HepG2 (cell line): ENCODE measurements around the gene ZNF121. TPM values are rescaled to one million over a fixed set of nuclear protein-coding genes. Genes with fewer than 3 reads are reported as not detected.

Experiments used
- AKAP8 ChIP-seq: sonication (generic); formaldehyde crosslinking; IDR thresholded peaks from 2 replicates; pipeline ENCODE4 v1.5.1; 2020; ENCODE audit warnings: mild to moderate bottlenecking, missing genetic modification reagents
- DNMT1 ChIP-seq: sonication (generic); formaldehyde crosslinking; IDR thresholded peaks from 2 replicates; pipeline ENCODE4 v1.5.1; 2020; ENCODE audit warnings: mild to moderate bottlenecking, missing genetic modification reagents
- FOXJ3 ChIP-seq: sonication (generic); formaldehyde crosslinking; IDR thresholded peaks from 2 replicates; pipeline ENCODE4 v1.4.0; 2020; ENCODE audit warnings: missing genetic modification reagents, mild to moderate bottlenecking, borderline replicate concordance
- GPBP1L1 ChIP-seq: sonication (generic); formaldehyde crosslinking; IDR thresholded peaks from 2 replicates; pipeline ENCODE4 v1.5.0; 2020; ENCODE audit warnings: mild to moderate bottlenecking, missing genetic modification reagents
- HDAC6 ChIP-seq: fragments of 200-600 bp; sonication (generic); IDR thresholded peaks from 2 replicates; pipeline ENCODE4 v1.7.0; 2017; ENCODE audit warnings: mild to moderate bottlenecking, antibody characterized with exemption, low read length, low read depth
- KLF12 ChIP-seq: sonication (generic); formaldehyde crosslinking; IDR thresholded peaks from 2 replicates; pipeline ENCODE4 v1.4.0; 2020; ENCODE audit warnings: missing genetic modification reagents, borderline replicate concordance
- KLF16 ChIP-seq, 2 experiments: sonication (generic) in 1 of 2; formaldehyde crosslinking in 1 of 2; IDR thresholded peaks; 2 replicates each; pipeline versions ENCODE4 v1.6.1 to v1.8.0; 2016 to 2023; ENCODE audit warnings: missing genetic modification reagents in 2 of 2, missing compliant biosample characterization in 1 of 2
- MIER3 ChIP-seq: IDR thresholded peaks from 2 replicates; pipeline ENCODE4 v1.6.1; 2016; ENCODE audit warnings: missing compliant biosample characterization, borderline replicate concordance
- MTA1 ChIP-seq: sonication (generic); formaldehyde crosslinking; IDR thresholded peaks from 2 replicates; pipeline ENCODE4 v1.4.0; 2020; ENCODE audit warnings: missing genetic modification reagents, mild to moderate bottlenecking, borderline replicate concordance
- PATZ1 ChIP-seq: sonication (generic); formaldehyde crosslinking; IDR thresholded peaks from 2 replicates; pipeline ENCODE4 v1.4.0; 2020; ENCODE audit warnings: missing genetic modification reagents
- PAWR ChIP-seq: sonication (generic); formaldehyde crosslinking; IDR thresholded peaks from 2 replicates; pipeline ENCODE4 v1.4.0; 2020; ENCODE audit warnings: missing genetic modification reagents, mild to moderate bottlenecking, borderline replicate concordance
- PBX3 ChIP-seq: sonication (generic); formaldehyde crosslinking; IDR thresholded peaks from 2 replicates; pipeline ENCODE4 v1.8.1; 2023; ENCODE audit warnings: missing genetic modification reagents, inconsistent platforms, borderline replicate concordance
- RARA ChIP-seq: IDR thresholded peaks from 2 replicates; pipeline ENCODE4 v1.6.1; 2016; ENCODE audit warnings: missing genetic modification reagents, missing compliant biosample characterization
- RBFOX2 ChIP-seq: fragments of 200-400 bp; formaldehyde crosslinking; IDR thresholded peaks from 2 replicates; pipeline ENCODE4 v1.6.1; 2017; ENCODE audit warnings: low read depth, mild to moderate bottlenecking, low read length
- RFX1 ChIP-seq: fragments of 450-650 bp; IDR thresholded peaks from 2 replicates; pipeline ENCODE4 v1.6.1; 2017
- RFXANK ChIP-seq: IDR thresholded peaks from 2 replicates; pipeline ENCODE4 v1.6.1; 2016
- SYNCRIP ChIP-seq: fragments of 200-400 bp; formaldehyde crosslinking; IDR thresholded peaks from 2 replicates; pipeline ENCODE4 v1.6.1; 2018; ENCODE audit warnings: mild to moderate bottlenecking, low read depth, low read length; ENCODE audit not compliant: insufficient read depth
- TCF7 ChIP-seq: sonication (generic); IDR thresholded peaks from 2 replicates; pipeline ENCODE4 v1.6.1; 2016; ENCODE audit warnings: antibody characterized with exemption, low read depth
- TGIF2 ChIP-seq: IDR thresholded peaks from 2 replicates; pipeline ENCODE4 v1.6.1; 2016; ENCODE audit warnings: control low read depth, missing compliant biosample characterization
- WIZ ChIP-seq: sonication (generic); formaldehyde crosslinking; IDR thresholded peaks from 2 replicates; pipeline ENCODE4 v1.5.1; 2020; ENCODE audit warnings: mild to moderate bottlenecking, missing genetic modification reagents
- ZBTB37 ChIP-seq: sonication (generic); formaldehyde crosslinking; IDR thresholded peaks from 2 replicates; pipeline ENCODE4 v1.4.0; 2020; ENCODE audit warnings: mild to moderate bottlenecking, missing genetic modification reagents
- ZNF12 ChIP-seq: sonication (generic); formaldehyde crosslinking; IDR thresholded peaks from 2 replicates; pipeline ENCODE4 v1.5.0; 2020; ENCODE audit warnings: missing genetic modification reagents
- ZNF367 ChIP-seq: sonication (generic); formaldehyde crosslinking; IDR thresholded peaks from 2 replicates; pipeline ENCODE4 v1.4.0; 2020; ENCODE audit warnings: missing genetic modification reagents, borderline replicate concordance
- ZNF432 ChIP-seq: sonication (generic); formaldehyde crosslinking; IDR thresholded peaks from 2 replicates; pipeline ENCODE4 v1.5.0; 2020; ENCODE audit warnings: missing genetic modification reagents, mild to moderate bottlenecking, borderline replicate concordance
- ZNF446 ChIP-seq: sonication (generic); formaldehyde crosslinking; IDR thresholded peaks from 2 replicates; pipeline ENCODE4 v1.5.0; 2020; ENCODE audit warnings: mild to moderate bottlenecking, missing genetic modification reagents
- ZNF451 ChIP-seq: sonication (generic); formaldehyde crosslinking; IDR thresholded peaks from 2 replicates; pipeline ENCODE4 v1.5.0; 2020; ENCODE audit warnings: mild to moderate bottlenecking, missing genetic modification reagents
- polyA plus RNA-seq, 8 experiments: library from polyadenylated mRNA; depleted of rRNA in 3 of 8; stranded (reverse) in 7 of 8; unstranded in 1 of 8; fragments of >200 nt; fragmentation: Illumina TruSeq in 4 of 8; extraction: Trizol in 4 of 8; gene quantifications; 2 replicates each; pipeline versions ENCODE4 v1.2.1 to v1.2.3, GENCODE V29; 2011 to 2016; ENCODE audit warnings: low read depth in 4 of 8, missing spikeins in 1 of 8, mixed read lengths in 1 of 8; ENCODE audit not compliant: insufficient read depth in 1 of 8
- total RNA-seq, 5 experiments: library from RNA; depleted of rRNA; stranded (reverse); fragments of >200 nt; fragmentation: Illumina TruSeq; extraction: Trizol; gene quantifications; 2 replicates each; pipeline ENCODE4 v1.2.3, GENCODE V29; 2016; ENCODE audit warnings: low read depth in 1 of 5

Gene ZNF121
- total and polyA plus RNA-seq, 2 of the 13 experiments (the other 11 are each of a cell fraction or from before 2014, with no cell fraction given), result 7.8 to 56.3 TPM

- TF ChIP-seq PBX3 (CRISPR knock-in tag), result no peak
- no peak for TF ChIP-seq PAWR
- TF ChIP-seq RFX1, result no peak
- TF ChIP-seq RARA (CRISPR knock-in tag), result no peak
- no peak for TF ChIP-seq TCF7
- TF ChIP-seq ZNF432 (CRISPR knock-in tag), result no peak
- TF ChIP-seq RFXANK (CRISPR knock-in tag), result no peak
- no peak for TF ChIP-seq ZNF367 (CRISPR knock-in tag)
- TF ChIP-seq DNMT1 (CRISPR knock-in tag), result no peak
- peak; percentile 68 for TF ChIP-seq RBFOX2
- TF ChIP-seq FOXJ3 (CRISPR knock-in tag), result no peak
- 0 out of 2 replicates have a peak, but pooled peaks have one; percentile 37 for TF ChIP-seq TGIF2 (CRISPR knock-in tag)
- TF ChIP-seq KLF16 (CRISPR knock-in tag; IDR thresholded peaks at IDR 0.05), result peak; percentile 8 to 75; a peak in 2 of 4 replicates
- TF ChIP-seq WIZ, result no peak
- no peak for TF ChIP-seq AKAP8 (CRISPR knock-in tag)
- TF ChIP-seq GPBP1L1 (CRISPR knock-in tag), result no peak
- TF ChIP-seq ZNF446 (CRISPR knock-in tag), result no peak
- TF ChIP-seq KLF12, result no peak
- TF ChIP-seq PATZ1 (CRISPR knock-in tag), result peak; percentile 79
- no peak; the same call in 1 of the 2 replicates for TF ChIP-seq MIER3 (CRISPR knock-in tag)
- TF ChIP-seq MTA1, result peak; percentile 75; the same call in 1 of the 2 replicates
- TF ChIP-seq SYNCRIP, result no peak
- no peak; the same call in 1 of the 2 replicates for TF ChIP-seq ZBTB37 (CRISPR knock-in tag)
- TF ChIP-seq HDAC6, result no peak
- TF ChIP-seq ZNF12 (CRISPR knock-in tag), result no peak
- TF ChIP-seq ZNF451 (CRISPR knock-in tag), result no peak; the same call in 1 of the 2 replicates
Measured at GRCh38 chr19:9538183-9539058, 45.9 kb downstream of the ZNF121 start, which contains the start of gene ZNF426 (continued).
